Keratinocyte (primary cell): ENCODE results near the gene ABHD5.
A peak's percentile ranks its signal among the peaks of the same experiment; 100 is the strongest.

ENCODE experiments used
- EZH2 ChIP-seq: IDR thresholded peaks from one replicate; pipeline ENCODE4 v1.6.1; 2012; ENCODE audit warnings: inconsistent platforms, mild to moderate bottlenecking, low read length, moderate library complexity
- TF ChIP-seq, protein P1 (sequence below), 3 experiments: IDR thresholded peaks in 1 of 3; conservative IDR thresholded peaks in 1 of 3; optimal IDR thresholded peaks in 1 of 3; 2 replicates in 2 of 3; 3 replicates in 1 of 3; pipeline versions ENCODE3 to v1.5.1; 2011; ENCODE audit warnings: low read length in 3 of 3, mild to moderate bottlenecking in 3 of 3, moderate library complexity in 2 of 3, control low read depth in 1 of 3, inconsistent platforms in 1 of 3; ENCODE audit not compliant: insufficient read depth in 2 of 3; ENCODE audit errors: extremely low read depth in 1 of 3

DNA sequence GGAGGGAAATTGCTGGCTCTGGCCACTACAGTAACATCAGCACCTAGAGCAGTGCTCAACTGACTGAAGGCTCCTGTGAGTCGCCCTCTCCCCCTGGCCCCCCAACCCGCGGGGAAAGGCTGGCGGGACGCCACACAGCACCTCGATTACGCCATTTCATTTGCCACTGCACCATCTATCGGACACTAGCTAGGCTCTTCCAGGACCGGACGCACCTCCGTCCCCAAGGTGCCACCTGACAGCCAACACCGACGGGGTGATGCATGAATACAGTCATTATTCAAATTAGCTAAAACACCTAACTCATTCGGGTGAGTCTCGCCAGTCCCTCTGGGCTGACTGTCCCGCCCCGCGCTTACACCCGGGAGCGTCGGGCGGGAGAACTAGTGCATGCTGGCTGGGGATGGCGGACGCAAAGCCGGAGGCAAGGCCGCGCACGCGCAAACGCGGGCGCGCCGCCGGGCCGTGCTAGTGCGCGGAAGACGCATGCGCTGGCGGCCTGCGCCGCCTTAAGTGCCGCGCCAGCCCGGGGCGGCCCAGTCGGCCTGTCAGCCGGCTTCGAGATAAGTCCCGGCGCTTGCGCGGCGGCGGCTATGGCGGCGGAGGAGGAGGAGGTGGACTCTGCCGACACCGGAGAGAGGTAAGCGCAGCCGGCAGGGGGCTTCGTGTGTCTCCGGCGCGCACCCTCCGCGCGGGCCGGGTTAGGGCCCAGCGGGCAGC lies at the start of gene ABHD5:
- TF ChIP-seq EZH2 = no peak
- TF ChIP-seq, protein P1, sequence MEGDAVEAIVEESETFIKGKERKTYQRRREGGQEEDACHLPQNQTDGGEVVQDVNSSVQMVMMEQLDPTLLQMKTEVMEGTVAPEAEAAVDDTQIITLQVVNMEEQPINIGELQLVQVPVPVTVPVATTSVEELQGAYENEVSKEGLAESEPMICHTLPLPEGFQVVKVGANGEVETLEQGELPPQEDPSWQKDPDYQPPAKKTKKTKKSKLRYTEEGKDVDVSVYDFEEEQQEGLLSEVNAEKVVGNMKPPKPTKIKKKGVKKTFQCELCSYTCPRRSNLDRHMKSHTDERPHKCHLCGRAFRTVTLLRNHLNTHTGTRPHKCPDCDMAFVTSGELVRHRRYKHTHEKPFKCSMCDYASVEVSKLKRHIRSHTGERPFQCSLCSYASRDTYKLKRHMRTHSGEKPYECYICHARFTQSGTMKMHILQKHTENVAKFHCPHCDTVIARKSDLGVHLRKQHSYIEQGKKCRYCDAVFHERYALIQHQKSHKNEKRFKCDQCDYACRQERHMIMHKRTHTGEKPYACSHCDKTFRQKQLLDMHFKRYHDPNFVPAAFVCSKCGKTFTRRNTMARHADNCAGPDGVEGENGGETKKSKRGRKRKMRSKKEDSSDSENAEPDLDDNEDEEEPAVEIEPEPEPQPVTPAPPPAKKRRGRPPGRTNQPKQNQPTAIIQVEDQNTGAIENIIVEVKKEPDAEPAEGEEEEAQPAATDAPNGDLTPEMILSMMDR (optimal IDR thresholded peaks at IDR 0.05 in 1 of 3, IDR thresholded peaks at IDR 0.05 in 1 of 3, conservative IDR thresholded peaks at IDR 0.05 in 1 of 3; ENCODE audit: extremely low read depth in 1 of 3, insufficient read depth in 2 of 3, low read length in 3 of 3) = peak in 1 of 3 experiments; percentile 58
